ENCODE data around the gene PYGL.
A peak's percentile ranks its signal among the peaks of the same experiment; 100 is the strongest.

The PYGL gene

GRCh38 chr14:50943943-50944646 lies at the start of gene PYGL:
PYGL (minus strand) TSS chr14:50944483; CDS start chr14:50944403, 80 bp downstream.
- peak within 1 kb of the TSS; percentile 90 for H3K4me3 ChIP-seq (ENCODE audit: low read length)
- peaks cover 5% of the 10 kb centered on the region for H3K36me3 ChIP-seq (ENCODE audit: insufficient read depth, low read depth, low read length)
- peak within 1 kb of the TSS; percentile 72 for H3K9ac ChIP-seq (ENCODE audit: low read depth, low read length)
- H3K9me3 ChIP-seq (ENCODE audit: insufficient read depth, low read depth, low read length) = no peaks in the 10 kb centered on the region
- H3K27me3 ChIP-seq (ENCODE audit: insufficient read depth, low read length) = peaks cover 13% of the 10 kb centered on the region; the same call in 1 of the 2 replicates
- no peak within 1 kb of the TSS for H3K27ac ChIP-seq (ENCODE audit: low read length)
- no peaks in the 10 kb centered on the region; the same call in 1 of the 2 replicates for H3K4me1 ChIP-seq (ENCODE audit: insufficient read depth, low read length)

- Histone ChIP-seq H3K9ac (ENCODE audit: low read depth, low read length) (no peak overlapping the region), H3K4me3 (ENCODE audit: low read length) (peak overlapping the region; percentile 18; the same call in 1 of the 2 replicates), H3K27ac (ENCODE audit: low read length) (no peak overlapping the region), H3K36me3 (ENCODE audit: insufficient read depth, low read depth, low read length) (no peaks in the 10 kb centered on the region), H3K9me3 (ENCODE audit: insufficient read depth, low read depth, low read length) (no peaks in the 10 kb centered on the region), H3K27me3 (ENCODE audit: insufficient read depth, low read length) (no peaks in the 10 kb centered on the region; the same call in 1 of the 2 replicates), H3K4me1 (ENCODE audit: insufficient read depth, low read length) (peaks cover 34% of the 10 kb centered on the region; the same call in 1 of the 2 replicates)
These were observed 41.6 kb upstream of the PYGL start for GRCh38 chr14:50985859-50986331.

GRCh38 chr14:50985124-50985858 lies 41.0 kb upstream of the PYGL start:
- H3K9ac ChIP-seq (ENCODE audit: low read depth, low read length) = no peak overlapping the region
- peaks cover 34% of the 10 kb centered on the region; the same call in 1 of the 2 replicates for H3K4me1 ChIP-seq (ENCODE audit: insufficient read depth, low read length)
- no peaks in the 10 kb centered on the region; the same call in 1 of the 2 replicates for H3K27me3 ChIP-seq (ENCODE audit: insufficient read depth, low read length)
- no peak overlapping the region for H3K27ac ChIP-seq (ENCODE audit: low read length)
- no peaks in the 10 kb centered on the region for H3K9me3 ChIP-seq (ENCODE audit: insufficient read depth, low read depth, low read length)
- no peaks in the 10 kb centered on the region for H3K36me3 ChIP-seq (ENCODE audit: insufficient read depth, low read depth, low read length)
- H3K4me3 ChIP-seq (ENCODE audit: low read length) = peak overlapping the region; percentile 18; the same call in 1 of the 2 replicates

GRCh38 chr14:50984036-50984710 lies 39.9 kb upstream of the PYGL start:
- no peaks in the 10 kb centered on the region; the same call in 1 of the 2 replicates for H3K27me3 ChIP-seq (ENCODE audit: insufficient read depth, low read length)
- H3K4me1 ChIP-seq (ENCODE audit: insufficient read depth, low read length) = peaks cover 34% of the 10 kb centered on the region; the same call in 1 of the 2 replicates
- no peaks in the 10 kb centered on the region for H3K9me3 ChIP-seq (ENCODE audit: insufficient read depth, low read depth, low read length)
- no peaks in the 10 kb centered on the region for H3K36me3 ChIP-seq (ENCODE audit: insufficient read depth, low read depth, low read length)
- no peak overlapping the region for H3K9ac ChIP-seq (ENCODE audit: low read depth, low read length)
- H3K4me3 ChIP-seq (ENCODE audit: low read length) = peak overlapping the region; percentile 1; the same call in 1 of the 2 replicates
- H3K27ac ChIP-seq (ENCODE audit: low read length) = no peak overlapping the region

GRCh38 chr14:50979941-50980850 lies 35.9 kb upstream of the PYGL start:
- no peaks in the 10 kb centered on the region for H3K27me3 ChIP-seq (ENCODE audit: insufficient read depth, low read length)
- H3K4me3 ChIP-seq (ENCODE audit: low read length) = no peak overlapping the region
- H3K27ac ChIP-seq (ENCODE audit: low read length) = no peak overlapping the region
- no peak overlapping the region for H3K9ac ChIP-seq (ENCODE audit: low read depth, low read length)
- H3K4me1 ChIP-seq (ENCODE audit: insufficient read depth, low read length) = peaks cover 19% of the 10 kb centered on the region; the same call in 1 of the 2 replicates
- no peaks in the 10 kb centered on the region for H3K9me3 ChIP-seq (ENCODE audit: insufficient read depth, low read depth, low read length)
- H3K36me3 ChIP-seq (ENCODE audit: insufficient read depth, low read depth, low read length) = no peaks in the 10 kb centered on the region

GRCh38 chr14:50978888-50979287 lies 34.6 kb upstream of the PYGL start:
- Histone ChIP-seq H3K27me3 (ENCODE audit: insufficient read depth, low read length) (no peaks in the 10 kb centered on the region), H3K27ac (ENCODE audit: low read length) (no peak overlapping the region), H3K9ac (ENCODE audit: low read depth, low read length) (no peak overlapping the region), H3K36me3 (ENCODE audit: insufficient read depth, low read depth, low read length) (no peaks in the 10 kb centered on the region), H3K4me1 (ENCODE audit: insufficient read depth, low read length) (peaks cover 9% of the 10 kb centered on the region; the same call in 1 of the 2 replicates), H3K4me3 (ENCODE audit: low read length) (no peak overlapping the region), H3K9me3 (ENCODE audit: insufficient read depth, low read depth, low read length) (no peaks in the 10 kb centered on the region)

GRCh38 chr14:50978529-50978871 lies 34.2 kb upstream of the PYGL start:
- H3K9ac ChIP-seq (ENCODE audit: low read depth, low read length) = no peak overlapping the region
- no peaks in the 10 kb centered on the region for H3K36me3 ChIP-seq (ENCODE audit: insufficient read depth, low read depth, low read length)
- H3K4me3 ChIP-seq (ENCODE audit: low read length) = no peak overlapping the region
- H3K4me1 ChIP-seq (ENCODE audit: insufficient read depth, low read length) = peaks cover 5% of the 10 kb centered on the region; the same call in 1 of the 2 replicates
- H3K27me3 ChIP-seq (ENCODE audit: insufficient read depth, low read length) = no peaks in the 10 kb centered on the region
- no peaks in the 10 kb centered on the region for H3K9me3 ChIP-seq (ENCODE audit: insufficient read depth, low read depth, low read length)
- H3K27ac ChIP-seq (ENCODE audit: low read length) = no peak overlapping the region

- Histone ChIP-seq H3K4me3 (ENCODE audit: low read length) (no peak overlapping the region), H3K27ac (ENCODE audit: low read length) (no peak overlapping the region), H3K9me3 (ENCODE audit: insufficient read depth, low read depth, low read length) (no peaks in the 10 kb centered on the region), H3K27me3 (ENCODE audit: insufficient read depth, low read length) (no peaks in the 10 kb centered on the region), H3K36me3 (ENCODE audit: insufficient read depth, low read depth, low read length) (no peaks in the 10 kb centered on the region), H3K9ac (ENCODE audit: low read depth, low read length) (no peak overlapping the region), H3K4me1 (ENCODE audit: insufficient read depth, low read length) (no peaks in the 10 kb centered on the region)
These were observed 33.7 kb upstream of the PYGL start for GRCh38 chr14:50977863-50978528.

GRCh38 chr14:50974118-50974517 lies 29.8 kb upstream of the PYGL start:
- H3K27ac ChIP-seq (ENCODE audit: low read length) = no peak overlapping the region
- H3K4me1 ChIP-seq (ENCODE audit: insufficient read depth, low read length) = no peaks in the 10 kb centered on the region
- no peak overlapping the region for H3K4me3 ChIP-seq (ENCODE audit: low read length)
- no peaks in the 10 kb centered on the region for H3K36me3 ChIP-seq (ENCODE audit: insufficient read depth, low read depth, low read length)
- H3K27me3 ChIP-seq (ENCODE audit: insufficient read depth, low read length) = no peaks in the 10 kb centered on the region
- H3K9ac ChIP-seq (ENCODE audit: low read depth, low read length) = no peak overlapping the region
- H3K9me3 ChIP-seq (ENCODE audit: insufficient read depth, low read depth, low read length) = no peaks in the 10 kb centered on the region

GRCh38 chr14:50972734-50973133 lies 28.5 kb upstream of the PYGL start:
- H3K4me3 ChIP-seq (ENCODE audit: low read length) = no peak overlapping the region
- H3K27me3 ChIP-seq (ENCODE audit: insufficient read depth, low read length) = no peaks in the 10 kb centered on the region
- H3K9me3 ChIP-seq (ENCODE audit: insufficient read depth, low read depth, low read length) = no peaks in the 10 kb centered on the region
- no peaks in the 10 kb centered on the region for H3K4me1 ChIP-seq (ENCODE audit: insufficient read depth, low read length)
- H3K27ac ChIP-seq (ENCODE audit: low read length) = no peak overlapping the region
- no peaks in the 10 kb centered on the region for H3K36me3 ChIP-seq (ENCODE audit: insufficient read depth, low read depth, low read length)
- no peak overlapping the region for H3K9ac ChIP-seq (ENCODE audit: low read depth, low read length)
